ENCODE measurements around the gene PNMT. TPM values are rescaled to one million over a fixed set of nuclear protein-coding genes. Genes with fewer than 3 reads are reported as not detected.

The PNMT gene
- total and polyA plus RNA-seq, 2 of the 8 experiments (the other 6 are each of a cell fraction or from before 2014, with no cell fraction given): 5.6 to 10.9 TPM

DNA sequence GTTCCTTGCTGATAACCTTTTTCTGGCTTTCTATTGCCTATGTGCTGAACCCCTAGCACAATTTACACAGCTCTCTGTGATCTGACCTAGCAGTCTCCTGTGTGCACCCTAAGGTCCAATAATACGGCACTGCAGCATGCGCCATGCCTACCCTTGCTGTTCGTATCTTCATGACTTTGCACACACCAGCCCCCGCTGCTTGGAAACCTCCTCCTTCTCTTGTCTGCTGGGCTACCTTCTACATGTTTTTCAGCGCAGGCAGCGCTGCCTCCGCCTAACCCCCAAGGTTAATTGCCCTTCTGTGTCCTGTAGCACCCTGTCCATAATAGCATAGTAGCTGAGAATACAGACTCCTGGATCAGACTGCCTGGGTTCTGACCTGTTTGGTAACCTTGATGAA, 29.9 kb upstream of the PNMT start (continued):
- TF ChIP-seq, protein P1, sequence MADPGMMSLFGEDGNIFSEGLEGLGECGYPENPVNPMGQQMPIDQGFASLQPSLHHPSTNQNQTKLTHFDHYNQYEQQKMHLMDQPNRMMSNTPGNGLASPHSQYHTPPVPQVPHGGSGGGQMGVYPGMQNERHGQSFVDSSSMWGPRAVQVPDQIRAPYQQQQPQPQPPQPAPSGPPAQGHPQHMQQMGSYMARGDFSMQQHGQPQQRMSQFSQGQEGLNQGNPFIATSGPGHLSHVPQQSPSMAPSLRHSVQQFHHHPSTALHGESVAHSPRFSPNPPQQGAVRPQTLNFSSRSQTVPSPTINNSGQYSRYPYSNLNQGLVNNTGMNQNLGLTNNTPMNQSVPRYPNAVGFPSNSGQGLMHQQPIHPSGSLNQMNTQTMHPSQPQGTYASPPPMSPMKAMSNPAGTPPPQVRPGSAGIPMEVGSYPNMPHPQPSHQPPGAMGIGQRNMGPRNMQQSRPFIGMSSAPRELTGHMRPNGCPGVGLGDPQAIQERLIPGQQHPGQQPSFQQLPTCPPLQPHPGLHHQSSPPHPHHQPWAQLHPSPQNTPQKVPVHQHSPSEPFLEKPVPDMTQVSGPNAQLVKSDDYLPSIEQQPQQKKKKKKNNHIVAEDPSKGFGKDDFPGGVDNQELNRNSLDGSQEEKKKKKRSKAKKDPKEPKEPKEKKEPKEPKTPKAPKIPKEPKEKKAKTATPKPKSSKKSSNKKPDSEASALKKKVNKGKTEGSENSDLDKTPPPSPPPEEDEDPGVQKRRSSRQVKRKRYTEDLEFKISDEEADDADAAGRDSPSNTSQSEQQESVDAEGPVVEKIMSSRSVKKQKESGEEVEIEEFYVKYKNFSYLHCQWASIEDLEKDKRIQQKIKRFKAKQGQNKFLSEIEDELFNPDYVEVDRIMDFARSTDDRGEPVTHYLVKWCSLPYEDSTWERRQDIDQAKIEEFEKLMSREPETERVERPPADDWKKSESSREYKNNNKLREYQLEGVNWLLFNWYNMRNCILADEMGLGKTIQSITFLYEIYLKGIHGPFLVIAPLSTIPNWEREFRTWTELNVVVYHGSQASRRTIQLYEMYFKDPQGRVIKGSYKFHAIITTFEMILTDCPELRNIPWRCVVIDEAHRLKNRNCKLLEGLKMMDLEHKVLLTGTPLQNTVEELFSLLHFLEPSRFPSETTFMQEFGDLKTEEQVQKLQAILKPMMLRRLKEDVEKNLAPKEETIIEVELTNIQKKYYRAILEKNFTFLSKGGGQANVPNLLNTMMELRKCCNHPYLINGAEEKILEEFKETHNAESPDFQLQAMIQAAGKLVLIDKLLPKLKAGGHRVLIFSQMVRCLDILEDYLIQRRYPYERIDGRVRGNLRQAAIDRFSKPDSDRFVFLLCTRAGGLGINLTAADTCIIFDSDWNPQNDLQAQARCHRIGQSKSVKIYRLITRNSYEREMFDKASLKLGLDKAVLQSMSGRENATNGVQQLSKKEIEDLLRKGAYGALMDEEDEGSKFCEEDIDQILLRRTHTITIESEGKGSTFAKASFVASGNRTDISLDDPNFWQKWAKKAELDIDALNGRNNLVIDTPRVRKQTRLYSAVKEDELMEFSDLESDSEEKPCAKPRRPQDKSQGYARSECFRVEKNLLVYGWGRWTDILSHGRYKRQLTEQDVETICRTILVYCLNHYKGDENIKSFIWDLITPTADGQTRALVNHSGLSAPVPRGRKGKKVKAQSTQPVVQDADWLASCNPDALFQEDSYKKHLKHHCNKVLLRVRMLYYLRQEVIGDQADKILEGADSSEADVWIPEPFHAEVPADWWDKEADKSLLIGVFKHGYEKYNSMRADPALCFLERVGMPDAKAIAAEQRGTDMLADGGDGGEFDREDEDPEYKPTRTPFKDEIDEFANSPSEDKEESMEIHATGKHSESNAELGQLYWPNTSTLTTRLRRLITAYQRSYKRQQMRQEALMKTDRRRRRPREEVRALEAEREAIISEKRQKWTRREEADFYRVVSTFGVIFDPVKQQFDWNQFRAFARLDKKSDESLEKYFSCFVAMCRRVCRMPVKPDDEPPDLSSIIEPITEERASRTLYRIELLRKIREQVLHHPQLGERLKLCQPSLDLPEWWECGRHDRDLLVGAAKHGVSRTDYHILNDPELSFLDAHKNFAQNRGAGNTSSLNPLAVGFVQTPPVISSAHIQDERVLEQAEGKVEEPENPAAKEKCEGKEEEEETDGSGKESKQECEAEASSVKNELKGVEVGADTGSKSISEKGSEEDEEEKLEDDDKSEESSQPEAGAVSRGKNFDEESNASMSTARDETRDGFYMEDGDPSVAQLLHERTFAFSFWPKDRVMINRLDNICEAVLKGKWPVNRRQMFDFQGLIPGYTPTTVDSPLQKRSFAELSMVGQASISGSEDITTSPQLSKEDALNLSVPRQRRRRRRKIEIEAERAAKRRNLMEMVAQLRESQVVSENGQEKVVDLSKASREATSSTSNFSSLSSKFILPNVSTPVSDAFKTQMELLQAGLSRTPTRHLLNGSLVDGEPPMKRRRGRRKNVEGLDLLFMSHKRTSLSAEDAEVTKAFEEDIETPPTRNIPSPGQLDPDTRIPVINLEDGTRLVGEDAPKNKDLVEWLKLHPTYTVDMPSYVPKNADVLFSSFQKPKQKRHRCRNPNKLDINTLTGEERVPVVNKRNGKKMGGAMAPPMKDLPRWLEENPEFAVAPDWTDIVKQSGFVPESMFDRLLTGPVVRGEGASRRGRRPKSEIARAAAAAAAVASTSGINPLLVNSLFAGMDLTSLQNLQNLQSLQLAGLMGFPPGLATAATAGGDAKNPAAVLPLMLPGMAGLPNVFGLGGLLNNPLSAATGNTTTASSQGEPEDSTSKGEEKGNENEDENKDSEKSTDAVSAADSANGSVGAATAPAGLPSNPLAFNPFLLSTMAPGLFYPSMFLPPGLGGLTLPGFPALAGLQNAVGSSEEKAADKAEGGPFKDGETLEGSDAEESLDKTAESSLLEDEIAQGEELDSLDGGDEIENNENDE (IDR thresholded peaks at IDR 0.05; ENCODE audit: insufficient replicate concordance, low read length): no peak
- TF ChIP-seq ASH2L (IDR thresholded peaks at IDR 0.05; ENCODE audit: low read length) (no peak), KDM4A (IDR thresholded peaks at IDR 0.05; ENCODE audit: low read depth, low read length, severe bottlenecking) (no peak), CBX5 (IDR thresholded peaks at IDR 0.05; ENCODE audit: low read depth, low read length) (no peak)
